Stimulated activated CD4-positive, alpha-beta T cell treated with anti-CD3 and anti-CD28 coated beads, Interleukin-15, amount 100 ng/mL, for 1 hour (primary cell): ENCODE results near the gene ALKBH5.
A peak's percentile ranks its signal among the peaks of the same experiment; 100 is the strongest.

Source experiments
- DNase-seq, 2 donors: peaks; one replicate each; pipeline ENCODE4 v3.0.0-alpha.2; 2020; ENCODE audit warnings: low read depth in 1 of 2, low spot score in 1 of 2

The ALKBH5 gene

GRCh38 chr17:18258356-18259038, 74.9 kb downstream of the ALKBH5 start, which contains the start of gene FLII:
Gene FLII, minus strand, starts transcription at chr17:18258738. Its CDS starts 48 bp downstream, at chr17:18258690.
- peak; percentile 40 to 54 for DNase-seq
